Mucosa of stomach (tissue), 1 donor: ENCODE data around the gene C16orf92.

ENCODE experiments used
- H3K27me3 ChIP-seq: one replicate; pipeline ENCODE4 v1.7.0; 2013; ENCODE audit warnings: mild to moderate bottlenecking, low read length; ENCODE audit not compliant: control insufficient read depth, insufficient read depth
- H3K36me3 ChIP-seq: one replicate; pipeline ENCODE4 v1.7.0; 2013; ENCODE audit warnings: low read length; ENCODE audit not compliant: control insufficient read depth, insufficient read depth
- H3K4me1 ChIP-seq: one replicate; pipeline ENCODE4 v1.7.0; 2013; ENCODE audit warnings: mild to moderate bottlenecking, low read length; ENCODE audit not compliant: control insufficient read depth, insufficient read depth
- H3K4me3 ChIP-seq: one replicate; pipeline ENCODE4 v1.7.0; 2013; ENCODE audit warnings: low read length
- H3K9ac ChIP-seq: one replicate; pipeline ENCODE4 v1.7.0; 2013; ENCODE audit warnings: mild to moderate bottlenecking, low read length, moderate library complexity
- H3K9me3 ChIP-seq: one replicate; pipeline ENCODE4 v1.7.0; 2013; ENCODE audit warnings: mild to moderate bottlenecking, low read length, moderate library complexity; ENCODE audit not compliant: control insufficient read depth
- donor health status: Pancreatic carcinoma.

Gene C16orf92

GRCh38 chr16:29992344-29992967 lies 30.5 kb upstream of the C16orf92 start:
- no peak overlapping the region for H3K4me3 ChIP-seq
- H3K9me3 ChIP-seq, result no peaks in the 10 kb centered on the region
- H3K27me3 ChIP-seq, result no peaks in the 10 kb centered on the region
- peaks cover 10% of the 10 kb centered on the region for H3K36me3 ChIP-seq
- no peak overlapping the region for H3K9ac ChIP-seq
- H3K4me1 ChIP-seq, result peaks cover 35% of the 10 kb centered on the region

- Histone ChIP-seq H3K4me3 (no peak overlapping the region), H3K36me3 (peaks cover 10% of the 10 kb centered on the region)
These were observed 29.7 kb upstream of the C16orf92 start for GRCh38 chr16:29993191-29993902.

GRCh38 chr16:29993903-29994599 lies 28.9 kb upstream of the C16orf92 start:
- Histone ChIP-seq H3K4me3 (no peak overlapping the region), H3K4me1 (peaks cover 31% of the 10 kb centered on the region), H3K9me3 (no peaks in the 10 kb centered on the region), H3K27me3 (no peaks in the 10 kb centered on the region), H3K9ac (peak overlapping the region; percentile 87), H3K36me3 (peaks cover 4% of the 10 kb centered on the region)

More at GRCh38 chr16:29993191-29993902, 29.7 kb upstream of the C16orf92 start:
- H3K27me3 ChIP-seq, result no peaks in the 10 kb centered on the region
- peaks cover 35% of the 10 kb centered on the region for H3K4me1 ChIP-seq
- no peaks in the 10 kb centered on the region for H3K9me3 ChIP-seq
- no peak overlapping the region for H3K9ac ChIP-seq

GRCh38 chr16:29994600-29995323 lies 28.2 kb upstream of the C16orf92 start:
- Histone ChIP-seq H3K36me3 (no peaks in the 10 kb centered on the region), H3K27me3 (no peaks in the 10 kb centered on the region), H3K4me1 (peaks cover 24% of the 10 kb centered on the region), H3K9me3 (no peaks in the 10 kb centered on the region), H3K9ac (peak overlapping the region; percentile 87), H3K4me3 (peak overlapping the region; percentile 85)

- Histone ChIP-seq H3K9me3 (no peaks in the 10 kb centered on the region), H3K27me3 (no peaks in the 10 kb centered on the region), H3K36me3 (no peaks in the 10 kb centered on the region), H3K4me1 (peaks cover 21% of the 10 kb centered on the region), H3K9ac (peak within 1 kb of the TSS; percentile 87), H3K4me3 (peak within 1 kb of the TSS; percentile 85)
These were observed 27.6 kb upstream of the C16orf92 start, which contains the start of gene HIRIP3 for GRCh38 chr16:29995324-29995910. Gene HIRIP3, minus strand, starts transcription at chr16:29995617. Its CDS starts 12 bp downstream, at chr16:29995605.

GRCh38 chr16:29995911-29996765 lies 26.9 kb upstream of the C16orf92 start, which contains the start of gene INO80E:
Gene INO80E, plus strand, starts transcription at chr16:29996241. Its CDS starts 70 bp downstream, at chr16:29996311.
- Histone ChIP-seq H3K4me1 (peaks cover 17% of the 10 kb centered on the region), H3K9me3 (no peaks in the 10 kb centered on the region), H3K4me3 (peak within 1 kb of the TSS; percentile 85), H3K9ac (peak within 1 kb of the TSS; percentile 87), H3K27me3 (no peaks in the 10 kb centered on the region), H3K36me3 (no peaks in the 10 kb centered on the region)

- Histone ChIP-seq H3K36me3 (no peaks in the 10 kb centered on the region), H3K9me3 (no peaks in the 10 kb centered on the region), H3K4me1 (peaks cover 17% of the 10 kb centered on the region), H3K27me3 (no peaks in the 10 kb centered on the region), H3K4me3 (peak overlapping the region; percentile 69), H3K9ac (peak overlapping the region; percentile 87)
These were observed 26.2 kb upstream of the C16orf92 start for GRCh38 chr16:29996766-29997250.

GRCh38 chr16:29999605-30000004 lies 23.4 kb upstream of the C16orf92 start:
- Histone ChIP-seq H3K4me3 (no peak overlapping the region), H3K9ac (no peak overlapping the region)

GRCh38 chr16:30000735-30001631 lies 22.0 kb upstream of the C16orf92 start:
- no peaks in the 10 kb centered on the region for H3K36me3 ChIP-seq
- no peaks in the 10 kb centered on the region for H3K9me3 ChIP-seq
- no peaks in the 10 kb centered on the region for H3K27me3 ChIP-seq

More at GRCh38 chr16:29999605-30000004, 23.4 kb upstream of the C16orf92 start:
- Histone ChIP-seq H3K4me1 (peaks cover 10% of the 10 kb centered on the region), H3K9me3 (no peaks in the 10 kb centered on the region), H3K36me3 (no peaks in the 10 kb centered on the region), H3K27me3 (no peaks in the 10 kb centered on the region)

More at GRCh38 chr16:30000735-30001631, 22.0 kb upstream of the C16orf92 start:
- Histone ChIP-seq H3K9ac (no peak overlapping the region), H3K4me3 (no peak overlapping the region), H3K4me1 (peaks cover 10% of the 10 kb centered on the region)
